ENCODE results near the gene AKAP10. TPM values are rescaled to one million over a fixed set of nuclear protein-coding genes. Genes with fewer than 3 reads are reported as not detected.

The AKAP10 gene
- total and polyA plus RNA-seq, 2 of the 8 experiments (the other 6 are each of a cell fraction or from before 2014, with no cell fraction given), result 13.3 to 27.0 TPM

- TF ChIP-seq CBX8 (IDR thresholded peaks at IDR 0.05; ENCODE audit: borderline replicate concordance, low read depth, low read length), result no peak
- no peak for TF ChIP-seq EP300 (IDR thresholded peaks at IDR 0.05; ENCODE audit: borderline replicate concordance in 1 of 2, low read depth in 2 of 2, low read length in 2 of 2)
- no peak for TF ChIP-seq TAF7 (optimal IDR thresholded peaks at IDR 0.05; ENCODE audit: borderline replicate concordance, low read depth, low read length)
- no peak for TF ChIP-seq SP2 (IDR thresholded peaks at IDR 0.05; ENCODE audit: low read length)
- no peak for TF ChIP-seq SIN3A (conservative IDR thresholded peaks at IDR 0.05 in 1 of 2, IDR thresholded peaks at IDR 0.05 in 1 of 2; ENCODE audit: low read depth in 1 of 2, low read length in 2 of 2)
- no peak for TF ChIP-seq RBBP5 (IDR thresholded peaks at IDR 0.05; ENCODE audit: borderline replicate concordance, low read depth, low read length)
- TF ChIP-seq CEBPB (IDR thresholded peaks at IDR 0.05; ENCODE audit: low read depth, low read length), result no peak
- peak; percentile 35 for TF ChIP-seq EZH2 (IDR thresholded peaks at IDR 0.05; ENCODE audit: low read depth, low read length, severe bottlenecking)
- TF ChIP-seq SP4 (IDR thresholded peaks at IDR 0.05; ENCODE audit: low read length), result no peak
- no peak for TF ChIP-seq SP1 (IDR thresholded peaks at IDR 0.05; ENCODE audit: low read depth, low read length)
- TF ChIP-seq ATF2 (IDR thresholded peaks at IDR 0.05; ENCODE audit: low read length), result no peak
- no peak for TF ChIP-seq CBX5 (IDR thresholded peaks at IDR 0.05; ENCODE audit: low read depth, low read length)
- no peak; the same call in 1 of the 2 replicates for TF ChIP-seq SUZ12 (IDR thresholded peaks at IDR 0.05; ENCODE audit: low read length)
- no peak for TF ChIP-seq ZNF274 (IDR thresholded peaks at IDR 0.05; ENCODE audit: borderline replicate concordance, extremely low read depth, low read length)
- no peak for TF ChIP-seq RNF2 (IDR thresholded peaks at IDR 0.05; ENCODE audit: borderline replicate concordance, low read depth, low read length, missing control alignments, poor library complexity, severe bottlenecking)
- TF ChIP-seq POU5F1 (IDR thresholded peaks at IDR 0.05; ENCODE audit: low read depth, low read length), result no peak
- no peak for TF ChIP-seq BCL11A (IDR thresholded peaks at IDR 0.05; ENCODE audit: low read depth in 2 of 2, low read length in 2 of 2)
- TF ChIP-seq MAX (IDR thresholded peaks at IDR 0.05), result no peak
- TF ChIP-seq KDM5A (IDR thresholded peaks at IDR 0.05; ENCODE audit: low read length), result no peak
- peak; percentile 87 for TF ChIP-seq KDM4A (IDR thresholded peaks at IDR 0.05; ENCODE audit: low read depth, low read length, severe bottlenecking)
These were observed 110.6 kb downstream of the AKAP10 start (continued) for GRCh38 chr17:19867079-19867328.

Measured in H1 (cell line).